SJCRH30 (cell line): ENCODE data around the gene NEDD9. TPM values are rescaled to one million over a fixed set of nuclear protein-coding genes. Genes with fewer than 3 reads are reported as not detected.

Experiments used
- DNase-seq, 2 experiments: peaks; one replicate each; pipeline ENCODE4 v3.0.0-alpha.2; 2015 to 2020
- H3K27ac ChIP-seq: fragments of 250-450 bp; sonication (Bioruptor Pico); 2 replicates; pipeline ENCODE4 v1.5.1; 2020; ENCODE audit warnings: mild to moderate bottlenecking, moderate library complexity
- H3K27me3 ChIP-seq: fragments of 250-450 bp; sonication (Bioruptor Pico); 2 replicates; pipeline ENCODE4 v1.5.1; 2020; ENCODE audit warnings: mild to moderate bottlenecking, moderate library complexity
- H3K36me3 ChIP-seq: fragments of 250-450 bp; sonication (Bioruptor Pico); 2 replicates; pipeline ENCODE4 v1.5.1; 2020; ENCODE audit warnings: mild to moderate bottlenecking, moderate library complexity
- H3K4me1 ChIP-seq: fragments of 250-450 bp; sonication (Bioruptor Pico); 2 replicates; pipeline ENCODE4 v1.5.1; 2020; ENCODE audit warnings: mild to moderate bottlenecking, moderate library complexity
- H3K4me3 ChIP-seq: fragments of 250-450 bp; sonication (Bioruptor Pico); 2 replicates; pipeline ENCODE4 v1.5.1; 2020; ENCODE audit warnings: mild to moderate bottlenecking, moderate library complexity
- H3K9me3 ChIP-seq: fragments of 250-450 bp; sonication (Bioruptor Pico); replicated peaks from 2 replicates; pipeline ENCODE4 v1.5.1; 2020; ENCODE audit warnings: mild to moderate bottlenecking, moderate library complexity
- total RNA-seq: library from RNA; depleted of rRNA; stranded (reverse); fragments of >200 nt; shearing (Covaris generic); gene quantifications from 2 replicates; pipeline ENCODE4 v1.2.3, GENCODE V29; 2014

NEDD9 gene
- total RNA-seq, 1 experiment from 2014 or later: 0.42 TPM

DNA sequence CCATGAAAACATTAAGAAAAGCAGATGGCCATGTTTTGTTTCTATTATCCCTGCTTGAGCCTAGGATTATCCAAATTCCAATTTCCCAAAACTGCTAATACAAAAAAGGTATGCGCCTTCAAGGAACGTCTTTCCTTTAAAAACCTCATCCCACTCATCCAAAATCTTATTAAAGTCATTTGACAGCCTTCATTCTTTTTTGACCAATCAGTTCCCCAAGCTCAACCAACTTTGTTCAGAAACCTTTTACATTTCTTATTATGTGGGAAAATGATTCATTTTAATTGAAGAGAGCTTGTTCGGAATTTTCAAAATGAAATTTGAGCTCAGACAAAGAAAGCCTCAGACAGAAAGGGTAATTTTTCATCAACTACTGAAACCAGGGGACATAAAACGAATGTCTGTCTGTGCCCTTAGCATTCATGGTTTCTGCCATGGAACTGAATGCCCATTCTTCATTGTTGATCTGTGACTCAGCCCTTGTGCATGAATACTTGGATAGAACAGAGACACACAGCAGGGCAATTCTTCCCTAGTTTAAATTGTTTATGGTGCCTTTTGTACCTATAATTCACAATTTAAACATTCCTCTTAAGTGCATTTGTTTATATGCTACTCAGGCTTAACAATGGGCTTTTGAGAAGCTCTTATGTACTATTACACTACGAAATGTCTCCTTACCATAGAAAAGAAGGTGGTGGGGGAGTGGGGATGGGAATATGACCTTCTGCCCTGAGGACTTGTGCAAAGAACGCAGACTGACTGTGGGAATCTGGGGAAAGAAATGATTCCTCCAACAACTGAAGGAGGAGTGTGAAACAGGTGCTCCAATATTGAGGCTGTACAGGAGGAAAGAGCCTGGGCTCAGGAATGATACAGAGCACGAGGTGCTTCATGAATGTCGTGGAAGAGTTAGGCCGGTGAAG is 71.2 kb downstream of the NEDD9 start:
- no peaks in the 10 kb centered on the region for H3K27me3 ChIP-seq
- no peak for DNase-seq
- H3K9me3 ChIP-seq: no peaks in the 10 kb centered on the region
- no peaks in the 10 kb centered on the region for H3K36me3 ChIP-seq
- H3K4me1 ChIP-seq: no peaks in the 10 kb centered on the region
- H3K4me3 ChIP-seq: no peak overlapping the region
- no peak overlapping the region for H3K27ac ChIP-seq

DNA sequence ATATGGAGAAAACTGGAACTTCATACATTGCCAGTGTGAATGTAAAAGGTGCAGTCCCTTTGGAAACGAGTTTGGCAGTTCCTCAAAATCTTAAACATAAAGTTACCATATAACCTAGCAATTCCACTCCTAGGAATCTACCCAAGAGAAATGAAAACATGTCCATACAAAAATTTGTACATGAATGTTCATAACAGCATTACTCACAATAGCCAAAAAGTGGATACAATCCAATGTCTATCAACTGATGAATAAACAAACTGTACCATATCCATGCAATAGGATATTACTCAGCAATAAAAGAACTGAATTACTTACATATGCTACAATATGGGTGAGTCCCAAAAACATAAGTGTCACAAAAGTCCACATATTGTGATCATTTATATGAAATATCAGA is 72.3 kb downstream of the NEDD9 start:
- no peaks in the 10 kb centered on the region for H3K9me3 ChIP-seq
- DNase-seq: no peak
- no peak overlapping the region for H3K27ac ChIP-seq

DNA sequence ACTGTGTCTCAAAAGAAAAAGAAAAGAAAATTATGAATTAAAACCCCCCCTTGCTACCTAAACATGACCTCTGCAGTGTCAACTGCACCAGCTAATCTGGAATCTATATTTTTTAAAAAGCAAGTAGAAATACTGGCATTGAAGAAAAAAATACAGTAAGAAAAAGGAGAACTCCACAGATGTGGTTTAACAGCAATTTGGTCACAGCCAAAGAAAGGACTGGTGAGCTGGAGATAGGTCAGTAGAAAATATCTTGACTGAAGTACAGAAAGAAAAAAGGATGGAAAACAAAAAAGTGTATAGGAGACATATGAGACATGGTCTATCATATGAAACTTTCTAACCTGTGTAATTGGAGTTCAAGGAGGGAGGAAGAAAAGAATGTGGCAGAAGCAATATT is 76.9 kb downstream of the NEDD9 start:
- no peaks in the 10 kb centered on the region for H3K36me3 ChIP-seq
- no peak for DNase-seq
- H3K27ac ChIP-seq: no peak overlapping the region
- H3K27me3 ChIP-seq: no peaks in the 10 kb centered on the region
- H3K4me1 ChIP-seq: no peaks in the 10 kb centered on the region
- H3K4me3 ChIP-seq: no peak overlapping the region
- H3K9me3 ChIP-seq: no peaks in the 10 kb centered on the region

More for the DNA sequence above, 72.3 kb downstream of the NEDD9 start:
- Histone ChIP-seq H3K36me3 (no peaks in the 10 kb centered on the region), H3K27me3 (no peaks in the 10 kb centered on the region), H3K4me1 (no peaks in the 10 kb centered on the region), H3K4me3 (no peak overlapping the region)

DNA sequence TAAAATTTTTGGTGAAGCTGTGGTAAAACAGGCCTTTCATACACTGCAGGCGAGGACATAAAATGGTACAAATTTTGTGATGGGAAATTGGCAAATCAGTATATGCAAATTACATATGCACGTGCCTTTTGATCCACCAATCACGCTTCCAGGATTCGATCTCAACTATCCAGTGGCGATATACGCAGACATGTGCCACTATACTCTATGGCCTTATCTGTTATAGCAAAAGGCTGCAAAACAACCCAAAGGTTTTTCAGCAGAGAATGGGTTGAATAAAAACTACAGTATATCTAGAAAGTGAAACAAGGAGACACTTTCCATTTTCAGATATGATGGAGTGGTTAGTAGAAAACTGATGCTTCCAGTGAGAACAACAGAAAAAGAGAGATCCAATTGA is 79.0 kb downstream of the NEDD9 start:
- Histone ChIP-seq H3K4me3 (no peak overlapping the region), H3K36me3 (no peaks in the 10 kb centered on the region), H3K27me3 (no peaks in the 10 kb centered on the region), H3K27ac (no peak overlapping the region), H3K9me3 (no peaks in the 10 kb centered on the region), H3K4me1 (no peaks in the 10 kb centered on the region)
- DNase-seq: no peak

DNA sequence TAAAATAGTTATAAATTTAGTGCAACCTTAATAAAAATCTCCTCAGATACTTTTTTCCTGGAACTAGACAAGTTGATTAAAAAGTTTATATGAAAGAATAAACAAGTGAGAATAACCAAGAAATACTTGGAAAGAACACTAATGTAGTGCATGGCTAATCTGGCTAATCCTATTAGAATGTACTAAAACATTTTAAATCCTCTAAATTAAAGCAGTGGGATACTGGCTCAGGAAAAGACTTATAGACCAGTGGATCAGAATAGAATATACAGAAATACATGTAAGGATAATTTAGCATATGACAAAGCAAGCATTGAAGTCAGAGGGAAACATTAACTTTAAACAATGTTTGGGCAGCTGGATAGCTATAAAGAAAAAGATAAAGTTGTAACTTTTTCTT is 79.9 kb downstream of the NEDD9 start:
- Histone ChIP-seq H3K27ac (no peak overlapping the region), H3K4me1 (no peaks in the 10 kb centered on the region), H3K36me3 (no peaks in the 10 kb centered on the region), H3K9me3 (no peaks in the 10 kb centered on the region), H3K4me3 (no peak overlapping the region), H3K27me3 (no peaks in the 10 kb centered on the region)
- no peak for DNase-seq

DNA sequence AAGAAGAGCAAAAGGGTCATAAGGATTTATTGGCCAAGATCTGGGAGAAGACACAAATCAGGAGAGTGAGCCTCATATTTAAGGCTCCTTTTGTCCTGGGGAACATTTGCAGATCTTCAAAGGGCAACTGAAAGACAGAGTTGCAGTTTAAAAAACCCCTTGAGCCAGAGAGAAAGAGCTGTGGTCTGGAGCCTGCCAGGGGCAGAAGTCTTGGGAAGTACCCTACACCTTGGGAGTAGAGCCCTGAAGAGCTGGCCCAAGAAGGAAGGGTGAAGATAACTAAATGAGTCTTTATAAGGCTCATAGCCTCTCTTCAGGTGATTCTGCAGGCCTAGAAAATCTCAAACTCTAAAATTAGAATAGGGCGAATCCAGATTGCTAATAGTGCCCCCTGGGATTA is 81.0 kb downstream of the NEDD9 start:
- no peak overlapping the region for H3K27ac ChIP-seq
- H3K4me1 ChIP-seq: no peaks in the 10 kb centered on the region
- no peaks in the 10 kb centered on the region for H3K27me3 ChIP-seq
- H3K9me3 ChIP-seq: no peaks in the 10 kb centered on the region
- H3K4me3 ChIP-seq: no peak overlapping the region
- H3K36me3 ChIP-seq: no peaks in the 10 kb centered on the region
- DNase-seq: no peak

DNA sequence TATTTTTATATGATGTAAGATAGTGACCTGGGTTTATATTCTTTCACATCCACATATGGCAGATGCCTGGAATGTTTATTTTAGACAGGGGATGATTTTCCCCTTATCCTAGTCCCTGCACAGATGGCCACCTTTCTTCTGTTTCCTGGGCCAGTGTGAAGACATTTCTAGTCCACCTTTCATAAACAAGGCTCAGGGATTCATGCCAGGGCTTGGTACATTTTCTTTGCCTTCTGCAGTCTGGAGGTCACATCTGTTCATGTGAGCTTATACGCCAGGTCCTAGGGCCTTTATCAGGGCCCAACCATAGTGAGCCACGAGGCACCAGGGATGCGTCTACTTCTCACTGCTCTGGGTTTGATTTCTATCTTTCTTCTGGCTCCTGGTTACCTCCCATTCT is 82.9 kb downstream of the NEDD9 start:
- Histone ChIP-seq H3K4me3 (no peak overlapping the region), H3K36me3 (no peaks in the 10 kb centered on the region), H3K27ac (no peak overlapping the region), H3K9me3 (no peaks in the 10 kb centered on the region), H3K4me1 (no peaks in the 10 kb centered on the region), H3K27me3 (no peaks in the 10 kb centered on the region)
- DNase-seq: no peak

DNA sequence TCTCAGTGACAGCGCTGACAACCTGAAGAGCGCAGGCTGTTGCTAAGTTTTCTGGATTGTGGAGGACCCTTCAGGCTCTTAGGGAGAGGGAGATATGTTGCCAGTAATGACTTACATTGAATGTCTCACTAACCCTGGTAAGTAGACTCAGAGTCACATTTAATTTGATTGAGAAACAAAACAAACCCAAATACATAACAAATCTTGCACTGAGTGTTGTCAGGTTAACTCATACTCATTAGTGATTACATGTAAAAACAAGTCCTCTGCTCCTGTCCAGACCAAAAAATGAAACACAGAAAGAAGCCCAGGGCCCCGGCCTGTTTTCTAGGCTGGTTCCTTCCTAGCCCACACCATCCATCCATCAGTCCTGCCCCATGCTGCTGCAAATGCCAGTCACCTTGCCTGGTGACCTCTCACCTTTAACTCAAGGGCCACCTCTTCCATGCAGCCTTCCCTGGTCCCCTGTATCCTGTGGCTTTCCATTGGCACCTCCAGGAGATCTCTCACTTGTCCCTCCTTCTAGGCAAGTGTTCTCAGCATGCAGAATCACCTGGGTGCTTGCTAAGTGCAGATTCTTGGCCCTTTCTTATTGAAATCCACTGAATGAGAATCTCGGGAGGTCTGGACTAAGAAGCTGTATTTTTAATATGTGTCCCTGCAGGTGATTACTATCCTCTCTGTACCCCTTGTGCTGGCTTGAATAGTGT is 86.2 kb downstream of the NEDD9 start:
- Histone ChIP-seq H3K27ac (no peak overlapping the region), H3K4me3 (no peak overlapping the region), H3K27me3 (no peaks in the 10 kb centered on the region), H3K9me3 (no peaks in the 10 kb centered on the region), H3K4me1 (no peaks in the 10 kb centered on the region), H3K36me3 (no peaks in the 10 kb centered on the region)
- DNase-seq: no peak

DNA sequence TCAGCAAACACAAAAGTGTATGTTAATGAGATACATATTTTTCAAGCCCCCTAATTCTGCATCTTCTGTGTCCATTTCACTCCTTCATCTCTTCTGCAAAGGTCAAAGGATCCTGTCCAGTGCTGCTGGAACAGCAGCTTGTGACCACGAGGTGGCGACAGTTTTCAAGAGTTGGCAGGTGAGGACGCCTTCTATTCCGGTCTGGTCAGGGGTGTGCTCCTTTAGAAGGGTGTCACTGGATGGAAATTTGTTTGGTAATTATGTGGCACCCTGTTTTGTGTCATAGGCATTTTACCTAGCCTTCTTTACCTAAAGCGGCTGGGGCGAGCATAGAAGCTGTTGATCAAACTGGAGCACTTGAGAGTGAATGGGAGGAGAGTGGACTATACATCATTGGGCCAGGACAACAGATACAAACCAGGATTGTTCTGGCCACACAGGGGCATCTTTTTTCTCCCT is 88.0 kb downstream of the NEDD9 start:
- DNase-seq: peak; percentile 57 to 71
- Histone ChIP-seq H3K36me3 (no peaks in the 10 kb centered on the region), H3K27me3 (no peaks in the 10 kb centered on the region), H3K9me3 (no peaks in the 10 kb centered on the region), H3K27ac (no peak overlapping the region), H3K4me3 (no peak overlapping the region), H3K4me1 (no peaks in the 10 kb centered on the region)

DNA sequence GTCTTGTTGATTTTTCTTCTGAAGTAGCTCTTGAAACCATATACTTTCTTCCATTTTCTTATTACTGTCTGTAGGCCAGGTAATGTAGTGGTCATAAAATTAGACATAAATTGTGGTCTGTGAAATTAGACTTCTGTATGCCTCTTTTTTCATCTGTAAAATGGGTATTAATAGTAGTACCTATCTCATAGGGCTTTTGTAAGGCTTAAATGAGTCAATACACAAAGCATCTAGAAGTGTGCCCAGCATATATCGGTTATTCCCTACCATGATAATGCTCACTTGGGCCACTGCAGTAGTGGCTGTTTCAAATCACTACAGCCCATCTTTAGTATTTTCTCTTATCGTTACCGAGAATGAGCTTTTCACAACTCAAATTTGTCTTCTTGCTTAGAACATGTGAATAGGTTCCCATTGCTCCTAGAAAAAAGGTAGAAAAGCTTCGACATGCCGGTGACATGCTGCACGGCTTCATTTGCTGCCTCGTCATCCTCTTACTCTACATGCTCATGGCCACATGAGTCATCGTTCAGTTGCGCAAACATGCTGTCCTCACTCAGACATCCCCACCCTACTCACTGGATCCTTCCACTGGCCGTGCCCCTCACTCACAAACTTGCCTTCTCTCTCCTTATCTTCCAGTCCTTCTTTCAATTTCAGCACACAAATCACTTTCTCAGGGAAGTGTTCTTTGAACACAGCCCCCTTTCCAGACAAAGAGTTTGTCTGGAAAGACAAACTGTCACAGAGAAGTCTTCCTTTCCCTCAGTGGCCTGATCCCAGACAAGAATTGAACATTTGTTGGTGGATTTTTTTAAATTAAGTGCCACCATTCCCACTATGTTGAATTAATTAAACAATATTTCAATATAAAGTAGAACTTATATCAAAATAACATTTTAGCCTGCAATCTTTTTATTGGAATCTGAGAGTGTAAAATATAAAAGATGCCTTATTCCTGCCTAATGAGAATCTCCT is 88.8 kb downstream of the NEDD9 start:
- H3K36me3 ChIP-seq: no peaks in the 10 kb centered on the region
- H3K4me1 ChIP-seq: no peaks in the 10 kb centered on the region
- no peak overlapping the region for H3K27ac ChIP-seq
- no peak for DNase-seq
- H3K4me3 ChIP-seq: no peak overlapping the region
- H3K9me3 ChIP-seq: no peaks in the 10 kb centered on the region
- H3K27me3 ChIP-seq: no peaks in the 10 kb centered on the region

DNA sequence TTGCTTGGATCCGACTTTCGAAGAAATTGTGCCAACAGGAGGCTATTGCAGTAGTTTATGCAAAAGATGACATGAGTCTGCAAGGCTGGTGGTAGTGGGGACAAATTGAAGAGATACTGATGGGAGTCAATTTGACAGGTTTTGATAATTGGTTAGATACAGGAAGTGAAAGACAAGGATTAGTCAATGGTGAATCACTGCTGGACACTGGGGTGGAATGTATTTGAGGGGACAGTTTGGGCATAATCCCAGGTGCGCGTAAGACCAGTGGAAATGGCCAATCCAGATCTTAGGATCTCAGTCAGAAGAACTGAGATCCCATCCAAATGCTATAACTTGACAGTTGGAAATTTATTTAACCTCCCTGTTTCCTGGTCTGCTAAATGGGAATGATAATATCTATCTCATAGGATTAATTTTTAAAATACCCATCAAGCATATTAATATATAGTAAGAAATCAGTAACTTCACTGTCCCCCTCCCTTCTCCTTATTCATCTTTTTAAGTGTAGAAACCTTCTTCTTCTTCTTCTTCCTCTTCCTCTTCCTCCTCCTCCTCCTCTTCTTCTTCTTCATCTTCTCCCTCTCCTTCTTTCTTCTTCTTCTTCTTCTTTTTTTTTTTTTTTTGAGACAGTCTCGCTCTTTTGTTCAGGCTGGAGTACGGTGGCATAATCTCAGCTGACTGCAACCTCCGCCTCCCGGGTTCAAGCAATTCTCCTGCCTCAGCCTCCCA is 90.0 kb downstream of the NEDD9 start:
- no peaks in the 10 kb centered on the region for H3K36me3 ChIP-seq
- no peak overlapping the region for H3K4me3 ChIP-seq
- H3K9me3 ChIP-seq: no peaks in the 10 kb centered on the region
- DNase-seq: no peak
- H3K27ac ChIP-seq: no peak overlapping the region
- no peaks in the 10 kb centered on the region for H3K27me3 ChIP-seq
- H3K4me1 ChIP-seq: no peaks in the 10 kb centered on the region

DNA sequence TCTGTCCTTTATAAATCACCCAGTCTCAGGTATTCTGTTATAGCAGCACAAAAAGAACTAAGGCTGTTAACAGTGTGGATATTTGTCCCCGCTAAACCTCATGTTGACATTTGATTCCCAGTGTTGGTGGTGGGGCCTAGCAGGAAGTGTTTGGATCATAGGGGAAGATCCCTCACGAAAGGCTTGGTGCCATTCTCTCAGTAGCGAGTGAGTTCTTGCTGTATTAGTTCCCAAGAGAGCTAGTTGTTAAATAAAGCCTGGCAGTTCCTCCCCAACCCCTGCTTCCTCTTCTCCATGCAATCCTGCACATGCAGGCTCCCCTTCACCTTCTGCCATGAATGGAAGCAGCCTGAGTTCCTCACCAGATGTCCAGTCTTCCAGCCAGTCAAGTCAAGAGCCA is 91.2 kb downstream of the NEDD9 start:
- no peak overlapping the region for H3K27ac ChIP-seq
- no peaks in the 10 kb centered on the region for H3K27me3 ChIP-seq

DNA sequence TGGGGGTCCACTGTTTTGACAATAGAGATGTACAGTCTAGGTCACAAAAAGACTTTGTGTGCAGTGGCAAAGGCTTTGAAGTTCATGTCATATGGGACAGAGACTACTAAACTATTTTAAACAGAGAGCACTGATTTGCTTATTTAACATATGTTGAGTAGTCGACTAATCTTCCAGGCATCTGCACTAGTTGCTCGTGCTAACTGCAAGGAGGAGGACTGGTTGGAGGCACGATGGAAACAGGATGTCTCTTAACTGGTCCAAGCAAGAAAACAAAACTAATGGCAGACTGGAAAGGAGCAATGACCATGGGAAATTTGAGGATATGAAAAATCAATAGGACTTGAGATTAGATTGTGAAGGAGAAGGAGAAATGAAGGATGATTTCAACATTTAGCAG is 92.4 kb downstream of the NEDD9 start:
- H3K27me3 ChIP-seq: no peaks in the 10 kb centered on the region
- H3K27ac ChIP-seq: no peak overlapping the region
- H3K36me3 ChIP-seq: no peaks in the 10 kb centered on the region; the same call in 1 of the 2 replicates
- no peak for DNase-seq
- H3K4me1 ChIP-seq: no peaks in the 10 kb centered on the region
- H3K9me3 ChIP-seq: no peaks in the 10 kb centered on the region
- no peak overlapping the region for H3K4me3 ChIP-seq

More for the DNA sequence above, 91.2 kb downstream of the NEDD9 start:
- no peak overlapping the region for H3K4me3 ChIP-seq
- H3K4me1 ChIP-seq: no peaks in the 10 kb centered on the region
- no peaks in the 10 kb centered on the region for H3K9me3 ChIP-seq
- no peak for DNase-seq
- H3K36me3 ChIP-seq: no peaks in the 10 kb centered on the region
